Measurements from ENCODE around the gene CDAN1.

- TF ChIP-seq CTCF (IDR thresholded peaks at IDR 0.05; ENCODE audit: insufficient read depth, low read depth, low read length): no peak
- no peak for TF ChIP-seq EZH2 (IDR thresholded peaks at IDR 0.05; ENCODE audit: insufficient read depth, low read length)
Observed at GRCh38 chr15:42784705-42785104, 47.8 kb upstream of the CDAN1 start.
